Neural cell (in vitro differentiated cells): ENCODE data around the gene APOBEC3H. TPM values are rescaled to one million over a fixed set of nuclear protein-coding genes. Genes with fewer than 3 reads are reported as not detected.

Experiments
- H2AFZ ChIP-seq: fragments of 200-600, 300-800 bp; sonication (generic), shearing (Covaris generic); 2 replicates; pipeline ENCODE4 v1.6.0; 2014; ENCODE audit warnings: low read depth, mild to moderate bottlenecking, antibody characterized with exemption, low read length, moderate library complexity
- H3F3A ChIP-seq: fragments of 200-600 bp; shearing (Covaris generic); 2 replicates; pipeline ENCODE4 v1.6.1; 2016; ENCODE audit warnings: mild to moderate bottlenecking, moderate library complexity, mixed read lengths, antibody characterized with exemption, low read length; ENCODE audit not compliant: insufficient read depth, poor library complexity, severe bottlenecking
- H3K27ac ChIP-seq: fragments of 200-600, 300-800 bp; sonication (generic), shearing (Covaris generic); 2 replicates; pipeline ENCODE4 v1.5.1; 2014; ENCODE audit warnings: mild to moderate bottlenecking, low read length, moderate library complexity
- H3K27me3 ChIP-seq: fragments of 300-800, 200-600 bp; sonication (generic), shearing (Covaris generic); 2 replicates; pipeline ENCODE4 v1.6.0; 2014; ENCODE audit warnings: mild to moderate bottlenecking, low read depth, low read length, moderate library complexity; ENCODE audit not compliant: insufficient read depth
- H3K36me3 ChIP-seq: fragments of 300-800, 200-600 bp; sonication (generic), shearing (Covaris generic); 2 replicates; pipeline ENCODE4 v1.5.1; 2014; ENCODE audit warnings: mild to moderate bottlenecking, antibody characterized with exemption, low read length, moderate library complexity; ENCODE audit not compliant: insufficient read depth
- H3K4me2 ChIP-seq: fragments of 300-800, 200-600 bp; sonication (generic), shearing (Covaris generic); 2 replicates; pipeline ENCODE4 v1.6.0; 2014; ENCODE audit warnings: mild to moderate bottlenecking, low read length
- H3K4me3 ChIP-seq: fragments of 300-800, 200-600 bp; sonication (generic), shearing (Covaris generic); 2 replicates; pipeline ENCODE4 v1.5.1; 2014; ENCODE audit warnings: mild to moderate bottlenecking, low read length, moderate library complexity
- H3K79me2 ChIP-seq: fragments of 200-600 bp; shearing (Covaris generic); replicated peaks from 2 replicates; pipeline ENCODE4 v1.6.0; 2014; ENCODE audit warnings: mild to moderate bottlenecking, low read length, moderate library complexity; ENCODE audit not compliant: insufficient read depth
- H3K9ac ChIP-seq: fragments of 300-800, 200-600 bp; sonication (generic), shearing (Covaris generic); 2 replicates; pipeline ENCODE4 v1.6.1; 2016; ENCODE audit warnings: mild to moderate bottlenecking, low read length, mixed read lengths
- H3K9me2 ChIP-seq: fragments of 200-600 bp; shearing (Covaris generic); 2 replicates; pipeline ENCODE4 v1.6.1; 2016; ENCODE audit warnings: mild to moderate bottlenecking, low read length, mixed read lengths; ENCODE audit not compliant: insufficient read depth
- H3K9me3 ChIP-seq: fragments of 200-600, 300-800 bp; sonication (generic), shearing (Covaris generic); 2 replicates; pipeline ENCODE4 v1.6.1; 2016; ENCODE audit warnings: mild to moderate bottlenecking, mixed run types, low read length, moderate library complexity, mixed read lengths
- H4K20me1 ChIP-seq: fragments of 200-600 bp; shearing (Covaris generic); 2 replicates; pipeline ENCODE4 v1.6.1; 2016; ENCODE audit warnings: mild to moderate bottlenecking, mixed run types; ENCODE audit not compliant: insufficient read depth
- EP300 ChIP-seq: fragments of 450-650 bp; conservative IDR thresholded peaks from 2 replicates; pipeline ENCODE4 v1.6.1; 2014; ENCODE audit warnings: antibody characterized with exemption, mild to moderate bottlenecking, moderate library complexity; ENCODE audit not compliant: poor library complexity, severe bottlenecking
- EZH2 ChIP-seq: fragments of 200-600, 300-800 bp; shearing (Covaris generic), sonication (generic); IDR thresholded peaks from 2 replicates; pipeline ENCODE4 v1.6.1; 2014; ENCODE audit warnings: antibody characterized with exemption, low read length, borderline replicate concordance, mild to moderate bottlenecking; ENCODE audit not compliant: insufficient read depth, poor library complexity, severe bottlenecking
- MXI1 ChIP-seq: fragments of 450-650 bp; conservative IDR thresholded peaks from 2 replicates; pipeline ENCODE4 v1.6.1; 2014; ENCODE audit warnings: antibody characterized with exemption, mild to moderate bottlenecking; ENCODE audit not compliant: poor library complexity, severe bottlenecking
- POLR2AphosphoS5 ChIP-seq: IDR thresholded peaks from 2 replicates; pipeline ENCODE4 v1.6.1; 2012
- RAD21 ChIP-seq: fragments of 450-650 bp; conservative IDR thresholded peaks from 2 replicates; pipeline ENCODE4 v1.6.1; 2014; ENCODE audit warnings: antibody characterized with exemption, mild to moderate bottlenecking, moderate library complexity
- REST ChIP-seq: IDR thresholded peaks from 2 replicates; pipeline ENCODE4 v1.6.1; 2012; ENCODE audit warnings: borderline replicate concordance
- SMC3 ChIP-seq: fragments of 450-650 bp; conservative IDR thresholded peaks from 2 replicates; pipeline ENCODE4 v1.6.1; 2014; ENCODE audit warnings: antibody characterized with exemption, mild to moderate bottlenecking, moderate library complexity; ENCODE audit not compliant: poor library complexity
- TAF1 ChIP-seq: IDR thresholded peaks from 2 replicates; pipeline ENCODE4 v1.6.1; 2012; ENCODE audit warnings: low read depth
- polyA plus RNA-seq: library from polyadenylated mRNA; depleted of rRNA; stranded (reverse); fragments of >200 nt; gene quantifications from 2 replicates; pipeline ENCODE4 v1.2.3, GENCODE V29; 2014
- TF ChIP-seq, protein P1 (sequence below): fragments of 450-650 bp; IDR thresholded peaks from 2 replicates; pipeline ENCODE4 v1.5.1; 2014; ENCODE audit warnings: antibody characterized with exemption, mild to moderate bottlenecking, moderate library complexity; ENCODE audit not compliant: poor library complexity, severe bottlenecking

APOBEC3H gene
- polyA plus RNA-seq, 1 donor from 2014 or later = not detected

GRCh38 chr22:39098026-39098425 lies 982 bp downstream of the APOBEC3H start:
- no peaks in the 10 kb centered on the region for H3K9me3 ChIP-seq
- no peaks in the 10 kb centered on the region for H3K79me2 ChIP-seq
- no peaks in the 10 kb centered on the region for H3K36me3 ChIP-seq
- H2AFZ ChIP-seq = no peak overlapping the region
- no peak overlapping the region for H3K4me3 ChIP-seq
- no peaks in the 10 kb centered on the region for H3F3A ChIP-seq
- H3K9me2 ChIP-seq = no peaks in the 10 kb centered on the region
- no peak overlapping the region for H3K9ac ChIP-seq
- no peak overlapping the region for H3K4me2 ChIP-seq
- TF ChIP-seq RAD21 (no peak), TAF1 (no peak), SMC3 (no peak), EZH2 (no peak), EP300 (no peak), REST (no peak), MXI1 (no peak), POLR2AphosphoS5 (no peak)
- TF ChIP-seq, protein P1, sequence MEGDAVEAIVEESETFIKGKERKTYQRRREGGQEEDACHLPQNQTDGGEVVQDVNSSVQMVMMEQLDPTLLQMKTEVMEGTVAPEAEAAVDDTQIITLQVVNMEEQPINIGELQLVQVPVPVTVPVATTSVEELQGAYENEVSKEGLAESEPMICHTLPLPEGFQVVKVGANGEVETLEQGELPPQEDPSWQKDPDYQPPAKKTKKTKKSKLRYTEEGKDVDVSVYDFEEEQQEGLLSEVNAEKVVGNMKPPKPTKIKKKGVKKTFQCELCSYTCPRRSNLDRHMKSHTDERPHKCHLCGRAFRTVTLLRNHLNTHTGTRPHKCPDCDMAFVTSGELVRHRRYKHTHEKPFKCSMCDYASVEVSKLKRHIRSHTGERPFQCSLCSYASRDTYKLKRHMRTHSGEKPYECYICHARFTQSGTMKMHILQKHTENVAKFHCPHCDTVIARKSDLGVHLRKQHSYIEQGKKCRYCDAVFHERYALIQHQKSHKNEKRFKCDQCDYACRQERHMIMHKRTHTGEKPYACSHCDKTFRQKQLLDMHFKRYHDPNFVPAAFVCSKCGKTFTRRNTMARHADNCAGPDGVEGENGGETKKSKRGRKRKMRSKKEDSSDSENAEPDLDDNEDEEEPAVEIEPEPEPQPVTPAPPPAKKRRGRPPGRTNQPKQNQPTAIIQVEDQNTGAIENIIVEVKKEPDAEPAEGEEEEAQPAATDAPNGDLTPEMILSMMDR = no peak
- H3K27me3 ChIP-seq = no peaks in the 10 kb centered on the region
- no peak overlapping the region for H3K27ac ChIP-seq
- no peaks in the 10 kb centered on the region for H4K20me1 ChIP-seq

GRCh38 chr22:39098576-39098975 lies 1.5 kb downstream of the APOBEC3H start:
- Histone ChIP-seq H3K9me3 (no peaks in the 10 kb centered on the region), H2AFZ (no peak overlapping the region), H3K79me2 (no peaks in the 10 kb centered on the region), H3K4me3 (no peak overlapping the region), H3K4me2 (no peak overlapping the region), H4K20me1 (no peaks in the 10 kb centered on the region), H3K9ac (no peak overlapping the region), H3K9me2 (no peaks in the 10 kb centered on the region), H3K27ac (no peak overlapping the region), H3K27me3 (no peaks in the 10 kb centered on the region), H3K36me3 (no peaks in the 10 kb centered on the region), H3F3A (no peaks in the 10 kb centered on the region)
- TF ChIP-seq, protein P1 = no peak
- TF ChIP-seq REST (no peak), TAF1 (no peak), RAD21 (no peak), POLR2AphosphoS5 (no peak)
